Esophagus (tissue), 2 donors: Measurements from ENCODE around the gene C21orf58. TPM values are rescaled to one million over a fixed set of nuclear protein-coding genes. Genes with fewer than 3 reads are reported as not detected.

Source experiments
- H3K27ac ChIP-seq, 2 donors: one replicate each; pipeline ENCODE4 v1.5.1; 2013; ENCODE audit warnings: low read depth in 2 of 2, mild to moderate bottlenecking in 2 of 2, inconsistent platforms in 1 of 2, low read length in 1 of 2, moderate library complexity in 1 of 2
- H3K27me3 ChIP-seq, 2 donors: one replicate each; pipeline ENCODE4 v1.6.1; 2013; ENCODE audit warnings: low read length in 2 of 2, control low read depth in 1 of 2, mild to moderate bottlenecking in 1 of 2; ENCODE audit not compliant: insufficient read depth in 2 of 2, control insufficient read depth in 1 of 2
- H3K36me3 ChIP-seq, 2 donors: one replicate each; pipeline ENCODE4 v1.6.1; 2013; ENCODE audit warnings: low read length in 1 of 2; ENCODE audit not compliant: control insufficient read depth in 2 of 2, insufficient read depth in 2 of 2
- H3K4me1 ChIP-seq, 2 donors: one replicate each; pipeline ENCODE4 v1.6.1; 2013; ENCODE audit warnings: low read length in 1 of 2; ENCODE audit not compliant: control insufficient read depth in 2 of 2, insufficient read depth in 2 of 2
- H3K4me3 ChIP-seq, 2 donors: one replicate each; pipeline ENCODE4 v1.5.1; 2013; ENCODE audit warnings: low read length in 2 of 2, mild to moderate bottlenecking in 2 of 2, low read depth in 1 of 2, moderate library complexity in 1 of 2
- H3K9me3 ChIP-seq, 2 donors: one replicate each; pipeline ENCODE4 v1.6.1; 2013; ENCODE audit warnings: mild to moderate bottlenecking in 2 of 2, low read depth in 1 of 2, low read length in 1 of 2, moderate library complexity in 1 of 2; ENCODE audit not compliant: control insufficient read depth in 2 of 2, insufficient read depth in 1 of 2
- WGBS, 2 donors: extraction: QIAGEN DNeasy Blood & Tissue Kit; methylation state at CpG; one replicate each; pipeline ENCODE4 v1.1.7; 2013; 5-methylcytosine and 5-hydroxymethylcytosine counted together
- polyA plus RNA-seq, 2 donors: library from polyadenylated mRNA; stranded (reverse); fragments of 200-250 nt; gene quantifications; one replicate each; pipeline ENCODE4 v1.2.3, GENCODE V29; 2013
- donor health status: healthy with polysubstance abuse.
- donor health status: Bipolar disorder and iron deficiency.

The C21orf58 gene
- polyA plus RNA-seq, 2 donors: 2.5 to 7.1 TPM

DNA sequence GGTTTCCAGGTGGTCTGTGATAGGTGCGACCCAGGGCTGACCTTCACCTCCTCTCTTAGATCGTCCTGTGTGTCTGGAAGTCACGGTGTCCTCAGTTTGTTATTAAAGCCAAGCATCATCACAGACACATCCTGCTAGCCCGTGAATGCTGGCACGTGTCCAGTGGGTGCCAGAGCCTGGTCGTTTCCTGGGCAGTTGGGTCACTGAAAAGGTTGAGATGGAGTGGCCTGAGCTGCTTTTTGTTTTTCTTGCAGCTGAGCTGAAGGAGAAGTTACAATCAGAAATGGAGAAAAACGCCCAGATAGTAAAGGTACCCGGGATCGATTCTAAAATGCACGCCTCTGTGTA is 23.5 kb upstream of the C21orf58 start:
- Histone ChIP-seq H3K4me1 (peaks cover 0 to 7% of the 10 kb centered on the region in 2 donors), H3K9me3 (no peaks in the 10 kb centered on the region), H3K27me3 (no peaks in the 10 kb centered on the region), H3K27ac (no peak overlapping the region), H3K36me3 (peaks cover 12 to 54% of the 10 kb centered on the region in 2 donors), H3K4me3 (no peak overlapping the region)
- whole genome bisulfite sequencing, 2 donors: 78 to 79% methylated on average over 10 of the region's 10 CpGs

DNA sequence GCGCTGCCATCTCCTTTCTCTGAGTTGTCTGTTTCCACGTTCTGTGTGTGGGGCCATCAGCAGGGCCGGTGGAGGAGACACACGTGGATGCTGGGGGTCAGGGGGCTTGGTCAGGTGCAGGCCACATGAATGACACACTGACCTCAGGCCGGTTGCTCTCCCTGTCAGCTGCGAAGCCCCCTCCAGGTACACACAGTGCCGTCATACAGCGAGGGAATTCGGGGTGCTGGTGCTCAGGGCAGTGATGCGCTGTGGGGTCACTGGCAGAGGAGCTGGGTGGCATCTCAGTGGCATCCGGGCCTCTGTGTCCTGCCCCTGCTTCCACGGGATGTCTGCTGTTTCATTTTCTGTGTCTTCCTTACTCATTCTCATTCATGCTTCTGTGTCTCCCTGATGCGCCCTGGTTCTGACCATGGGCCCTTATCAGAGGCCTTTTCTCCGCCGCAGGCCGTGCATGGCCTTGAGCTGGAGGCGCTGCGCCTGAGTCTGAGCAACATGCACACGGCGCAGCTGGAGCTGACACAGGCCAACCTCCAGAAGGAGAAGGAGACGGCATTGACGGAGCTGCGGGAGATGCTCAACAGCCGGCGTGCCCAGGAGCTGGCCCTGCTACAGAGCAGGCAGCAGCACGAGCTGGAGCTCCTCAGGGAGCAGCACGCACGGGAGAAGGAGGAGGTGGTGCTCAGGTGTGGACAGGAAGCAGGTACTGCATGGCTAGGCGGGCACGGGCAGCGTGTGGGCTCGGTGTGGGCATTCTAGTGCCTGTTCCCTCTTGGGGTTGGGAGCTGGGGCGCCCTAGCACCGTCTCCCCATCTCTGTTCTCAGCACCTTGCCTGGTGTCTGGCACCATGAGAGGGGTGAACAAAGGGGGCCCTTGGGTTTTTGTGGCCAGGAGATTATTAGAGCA is 22.9 kb upstream of the C21orf58 start:
- 94 to 95% methylated on average over 34 of the region's 34 CpGs for WGBS, 2 donors
- H3K36me3 ChIP-seq: peaks cover 12 to 48% of the 10 kb centered on the region in 2 donors
- no peak overlapping the region for H3K4me3 ChIP-seq

DNA sequence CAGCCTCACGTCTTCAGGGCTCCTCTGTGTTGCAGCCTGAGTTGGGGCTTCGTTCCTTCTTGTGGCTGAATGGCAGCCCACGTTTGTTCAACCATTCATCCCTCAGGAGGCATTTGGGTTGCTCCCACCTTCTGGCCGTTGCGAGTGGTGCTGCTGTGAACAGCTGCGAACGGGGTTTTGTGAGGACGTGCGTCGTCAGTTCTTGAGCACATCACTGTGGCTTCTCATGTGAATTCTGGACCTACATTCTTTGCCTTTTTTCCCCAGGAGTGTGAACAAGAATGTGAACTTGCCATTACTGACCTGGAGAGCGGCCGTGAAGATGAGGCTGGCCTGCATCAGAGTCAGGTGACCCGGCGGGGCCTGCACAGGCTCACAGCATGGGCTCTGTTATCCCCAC is 22.2 kb upstream of the C21orf58 start:
- 93 to 95% methylated on average over 12 to 14 of the region's 14 CpGs for WGBS, 2 donors
- no peaks in the 10 kb centered on the region for H3K27me3 ChIP-seq
- peaks cover 0 to 2% of the 10 kb centered on the region in 2 donors for H3K4me1 ChIP-seq
- H3K36me3 ChIP-seq: peaks cover 12 to 43% of the 10 kb centered on the region in 2 donors
- no peak overlapping the region for H3K27ac ChIP-seq
- H3K4me3 ChIP-seq: no peak overlapping the region
- no peaks in the 10 kb centered on the region for H3K9me3 ChIP-seq

More for the DNA sequence above, 22.9 kb upstream of the C21orf58 start:
- H3K27me3 ChIP-seq: no peaks in the 10 kb centered on the region
- H3K4me1 ChIP-seq: peaks cover 0 to 2% of the 10 kb centered on the region in 2 donors
- no peaks in the 10 kb centered on the region for H3K9me3 ChIP-seq
- no peak overlapping the region for H3K27ac ChIP-seq

DNA sequence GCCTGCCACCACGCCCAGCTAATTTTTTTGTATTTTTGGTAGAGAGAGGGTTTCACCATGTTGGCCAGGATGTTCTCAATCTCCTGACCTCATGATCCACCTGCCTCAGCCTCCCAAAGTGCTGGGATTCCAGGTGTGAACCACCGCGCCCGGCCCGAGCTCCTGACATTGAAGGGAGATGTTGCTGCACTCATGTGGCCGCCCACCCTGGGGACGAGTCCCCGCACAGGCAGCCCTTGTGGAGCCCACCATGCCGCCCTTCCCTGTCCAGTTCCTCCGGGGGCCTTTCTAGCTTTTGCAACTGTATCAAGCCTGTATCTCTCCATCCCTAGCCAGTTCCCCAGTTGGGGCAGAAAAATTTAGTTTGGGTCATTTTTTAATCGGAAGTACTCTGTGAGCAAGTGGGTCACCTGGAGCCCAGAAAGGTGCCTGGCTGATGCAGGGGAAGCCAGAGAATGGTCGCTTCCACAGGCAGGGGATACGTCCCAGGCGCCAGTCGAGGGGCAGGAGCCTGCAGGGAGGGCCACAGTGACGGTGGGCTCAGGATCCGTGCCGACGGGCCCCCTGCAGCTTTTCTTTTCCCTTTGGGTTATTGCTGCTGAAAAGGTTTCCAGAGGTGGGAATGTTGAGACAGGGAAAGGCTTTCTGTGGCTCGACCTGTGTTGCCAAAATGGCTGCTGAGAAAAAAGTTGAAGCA is 20.7 kb upstream of the C21orf58 start:
- Histone ChIP-seq H3K27me3 (no peaks in the 10 kb centered on the region), H3K9me3 (no peaks in the 10 kb centered on the region), H3K4me1 (peaks cover 0 to 2% of the 10 kb centered on the region in 2 donors), H3K27ac (no peak overlapping the region), H3K36me3 (peaks cover 12 to 32% of the 10 kb centered on the region in 2 donors), H3K4me3 (no peak overlapping the region)
- 95 to 96% methylated on average over 20 of the region's 20 CpGs for WGBS, 2 donors

DNA sequence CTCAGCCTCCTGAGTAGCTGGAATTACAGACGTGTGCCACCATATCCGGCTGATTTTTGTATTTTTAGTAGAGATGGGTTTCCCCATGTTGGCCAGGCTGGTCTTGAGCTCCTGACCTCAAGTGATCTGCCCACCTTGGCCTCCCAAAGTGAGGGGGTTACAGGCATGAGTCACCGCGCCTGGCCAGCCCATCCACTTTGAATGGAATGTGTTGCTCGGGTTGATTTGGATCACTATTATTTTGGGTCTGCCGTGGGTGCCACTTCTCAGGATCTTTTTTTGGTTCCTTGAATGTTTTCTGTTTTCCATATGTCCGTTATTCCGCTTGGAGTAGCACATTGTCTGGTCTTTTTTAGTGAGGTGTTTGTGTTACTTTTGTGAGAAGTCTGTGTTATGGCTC is 17.3 kb upstream of the C21orf58 start:
- Histone ChIP-seq H3K27ac (no peak overlapping the region), H3K4me3 (no peak overlapping the region), H3K36me3 (peaks cover 7 to 9% of the 10 kb centered on the region in 2 donors), H3K27me3 (no peaks in the 10 kb centered on the region), H3K4me1 (no peaks in the 10 kb centered on the region), H3K9me3 (no peaks in the 10 kb centered on the region)
- 92 to 94% methylated on average over 8 of the region's 8 CpGs for WGBS, 2 donors

DNA sequence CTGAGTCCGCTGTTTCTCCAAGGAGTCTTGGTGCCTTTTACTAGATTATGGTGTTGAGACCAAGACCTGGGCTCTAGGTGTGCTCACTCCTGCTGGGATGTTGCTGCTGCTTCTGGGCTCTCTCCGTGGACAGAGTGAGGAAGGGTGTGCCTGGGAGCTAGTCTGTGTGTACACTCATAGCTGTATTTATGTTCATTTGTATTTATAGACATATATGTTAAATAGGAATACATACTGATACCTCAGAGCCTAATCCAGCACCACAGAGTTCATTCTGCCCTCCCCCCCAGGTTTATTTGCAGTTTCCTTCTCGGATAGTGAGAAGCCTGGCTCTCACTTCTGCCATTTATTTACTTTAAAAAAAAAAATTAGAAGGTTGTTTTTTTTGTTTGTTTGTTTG is 12.9 kb upstream of the C21orf58 start:
- H3K4me3 ChIP-seq: no peak overlapping the region
- no peaks in the 10 kb centered on the region for H3K27me3 ChIP-seq
- no peaks in the 10 kb centered on the region for H3K9me3 ChIP-seq
- no peak overlapping the region for H3K27ac ChIP-seq
- H3K4me1 ChIP-seq: no peaks in the 10 kb centered on the region
- peaks cover 6 to 15% of the 10 kb centered on the region in 2 donors for H3K36me3 ChIP-seq
- WGBS, 2 donors: 94 to 97% methylated on average over 3 of the region's 3 CpGs

DNA sequence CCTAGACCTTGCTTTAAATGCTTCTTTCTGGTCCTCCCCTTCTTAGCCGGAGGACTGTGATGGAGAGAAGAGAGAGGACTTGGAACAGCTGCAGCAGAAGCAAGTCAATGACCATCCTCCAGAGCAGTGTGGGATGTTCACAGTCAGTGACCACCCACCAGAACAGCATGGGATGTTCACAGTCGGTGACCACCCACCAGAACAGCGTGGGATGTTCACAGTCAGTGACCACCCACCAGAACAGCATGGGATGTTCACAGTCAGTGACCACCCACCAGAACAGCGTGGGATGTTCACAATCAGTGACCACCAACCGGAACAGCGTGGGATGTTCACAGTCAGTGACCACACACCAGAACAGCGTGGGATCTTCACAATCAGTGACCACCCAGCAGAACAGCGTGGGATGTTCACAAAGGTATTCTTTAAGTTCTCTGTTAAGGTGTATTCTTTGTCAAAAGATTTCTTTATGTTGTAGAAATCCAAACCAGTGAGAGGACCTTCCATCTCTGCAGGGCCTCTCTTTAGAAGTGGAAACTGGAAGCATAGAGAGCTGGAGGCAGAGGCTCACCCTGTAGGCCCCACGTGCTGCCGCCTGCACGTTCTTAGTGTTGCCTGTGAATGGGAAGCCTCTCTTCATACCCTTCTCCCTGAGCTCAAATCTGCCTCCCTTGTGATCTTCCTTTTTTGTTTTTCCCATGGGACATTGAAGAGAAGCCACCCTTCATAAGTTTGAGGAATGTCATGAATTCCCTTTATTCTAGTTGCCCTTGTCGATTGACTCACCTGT is 10.9 kb upstream of the C21orf58 start:
- WGBS, 2 donors: 92 to 94% methylated on average over 12 of the region's 12 CpGs
- Histone ChIP-seq H3K4me1 (no peaks in the 10 kb centered on the region), H3K27ac (no peak overlapping the region), H3K4me3 (no peak overlapping the region), H3K27me3 (no peaks in the 10 kb centered on the region), H3K9me3 (no peaks in the 10 kb centered on the region), H3K36me3 (peaks cover 6 to 20% of the 10 kb centered on the region in 2 donors)

DNA sequence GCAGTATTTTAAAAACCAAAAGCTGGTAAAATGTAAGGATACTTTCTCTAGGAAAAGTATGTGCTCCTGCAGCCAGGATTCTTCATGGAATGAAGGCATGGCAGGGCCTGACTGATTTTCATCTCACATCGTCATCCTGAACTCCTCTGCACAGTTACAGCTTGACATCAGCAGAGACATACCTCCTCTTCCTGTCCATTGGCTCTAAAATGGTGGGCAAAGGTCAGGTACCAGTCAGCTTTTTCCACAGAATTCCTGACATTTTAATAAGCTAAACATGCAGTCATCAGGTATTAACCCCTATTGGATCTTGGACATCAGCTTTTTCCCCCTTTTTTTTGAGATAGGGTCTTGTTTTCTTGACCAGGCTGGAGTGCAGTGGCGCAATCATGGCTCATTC is 6.1 kb upstream of the C21orf58 start:
- H3K27ac ChIP-seq: no peak overlapping the region
- H3K4me1 ChIP-seq: peaks cover 0 to 2% of the 10 kb centered on the region in 2 donors
- no peaks in the 10 kb centered on the region for H3K9me3 ChIP-seq
- H3K4me3 ChIP-seq: no peak overlapping the region
- H3K36me3 ChIP-seq: peaks cover 0 to 18% of the 10 kb centered on the region in 2 donors
- WGBS, 2 donors: 93 to 96% methylated on average over 2 of the region's 2 CpGs
- no peaks in the 10 kb centered on the region for H3K27me3 ChIP-seq

DNA sequence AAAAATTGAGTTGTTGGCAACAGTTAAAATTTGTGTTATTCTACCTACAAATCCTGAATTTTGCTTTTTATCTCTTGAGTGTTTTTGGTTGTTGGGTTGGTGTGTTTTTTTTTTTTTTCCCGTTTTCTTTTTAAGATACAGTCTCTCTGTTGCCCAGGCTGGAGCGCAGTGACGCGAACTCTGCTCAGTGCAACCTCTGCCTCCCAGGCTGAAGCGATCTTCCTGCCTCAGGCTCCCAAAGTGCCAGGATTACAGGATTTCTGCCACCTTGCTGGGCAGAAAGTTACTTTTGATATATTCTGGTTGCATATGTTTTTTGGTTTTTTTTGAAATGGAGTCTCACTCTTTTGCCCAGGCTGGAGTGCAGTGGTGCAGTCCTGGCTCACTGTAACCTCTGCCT is 4.5 kb upstream of the C21orf58 start:
- H3K36me3 ChIP-seq: peaks cover 0 to 12% of the 10 kb centered on the region in 2 donors

More for the DNA sequence above, 4.5 kb upstream of the C21orf58 start:
- H3K27ac ChIP-seq: no peak overlapping the region
- no peaks in the 10 kb centered on the region for H3K27me3 ChIP-seq
- H3K9me3 ChIP-seq: no peaks in the 10 kb centered on the region
- 77 to 80% methylated on average over 5 of the region's 5 CpGs for WGBS, 2 donors
- peaks cover 0 to 2% of the 10 kb centered on the region in 2 donors for H3K4me1 ChIP-seq
- H3K4me3 ChIP-seq: no peak overlapping the region
